Measurements from ENCODE around the gene IMPG1.

GRCh38 chr6:75882734-75883133 lies 189.7 kb downstream of the IMPG1 start:
- TF ChIP-seq NR2C2 (CRISPR knock-in tag; IDR thresholded peaks at IDR 0.05) (no peak), NR3C1 (CRISPR knock-in tag; conservative IDR thresholded peaks at IDR 0.05; ENCODE audit: low read depth) (no peak), MAX (CRISPR knock-in tag; IDR thresholded peaks at IDR 0.05) (no peak), KAT7 (CRISPR knock-in tag; IDR thresholded peaks at IDR 0.05; ENCODE audit: borderline replicate concordance) (no peak), CTCF (IDR thresholded peaks at IDR 0.05) (no peak), ATF2 (CRISPR knock-in tag; IDR thresholded peaks at IDR 0.05; ENCODE audit: borderline replicate concordance, low read depth) (no peak), SOX15 (CRISPR knock-in tag; IDR thresholded peaks at IDR 0.05) (no peak), FOXJ3 (CRISPR knock-in tag; IDR thresholded peaks at IDR 0.05; ENCODE audit: borderline replicate concordance) (no peak), ARID4B (CRISPR knock-in tag; IDR thresholded peaks at IDR 0.05; ENCODE audit: borderline replicate concordance) (no peak)
